ENCODE results near the gene EHHADH.

GRCh38 chr3:185242642-185243041, 11.2 kb downstream of the EHHADH start:
- TF ChIP-seq CTCF (IDR thresholded peaks at IDR 0.05) (no peak), EZH2 (IDR thresholded peaks at IDR 0.05) (no peak)
